ENCODE measurements around the gene EPHA2. TPM values are rescaled to one million over a fixed set of nuclear protein-coding genes. Genes with fewer than 3 reads are reported as not detected.

Gene EPHA2
- polyA plus RNA-seq, 1 experiment: 26.5 TPM

GRCh38 chr1:16195518-16195905 lies 39.6 kb upstream of the EPHA2 start:
- DNase-seq (ENCODE audit: low read depth): no peak
- POLR2A ChIA-PET: no interaction called here
- H3K4me3 ChIP-seq (ENCODE audit: low read depth, low read length): no peak overlapping the region

DNA sequence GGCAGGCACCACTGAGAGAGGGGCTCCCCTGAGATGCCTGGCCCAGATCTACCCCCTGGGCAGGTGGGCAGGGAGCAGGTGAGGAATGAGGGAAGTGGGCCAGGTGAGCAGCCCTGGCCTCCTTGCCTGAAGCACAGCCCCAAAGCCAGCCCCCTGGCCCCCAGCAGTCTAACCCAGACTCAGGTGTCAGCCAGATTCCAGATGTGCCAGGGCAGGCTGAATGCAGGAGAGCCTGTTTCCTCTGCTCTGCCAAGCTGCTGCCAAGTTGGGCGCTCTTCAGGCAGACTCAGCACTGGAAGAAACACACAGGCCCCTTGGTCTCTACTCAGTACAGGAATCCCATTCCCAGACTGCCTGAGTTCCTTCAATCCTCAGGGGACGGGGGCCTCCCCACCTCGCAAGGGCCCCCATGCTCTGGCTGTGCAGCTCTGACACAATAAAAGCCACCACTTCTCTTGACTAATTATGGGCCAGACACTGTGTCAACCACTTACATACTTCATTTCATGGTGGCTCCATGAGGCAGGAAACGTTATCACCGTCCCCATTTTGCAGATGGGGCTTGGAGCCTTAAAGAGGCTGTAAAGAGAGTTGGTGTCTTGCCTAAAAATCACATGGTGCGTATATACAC lies 36.2 kb upstream of the EPHA2 start:
- Histone ChIP-seq H3K4me3 (ENCODE audit: low read depth, low read length) (no peak overlapping the region), H3K36me3 (ENCODE audit: control insufficient read depth, insufficient read depth, low read length) (no peaks in the 10 kb centered on the region), H3K27me3 (ENCODE audit: control insufficient read depth, insufficient read depth, low read length) (no peaks in the 10 kb centered on the region)
- CTCF ChIA-PET: interaction anchor here (4.0 to 16.8 kb wide), 2 partner anchors 51 to 115 kb away, joined by 20 to 584 read pairs; partner anchors contain the start of gene FAM131C
- no peak for DNase-seq (ENCODE audit: low read depth)
- POLR2A ChIA-PET: no interaction called here
- TF ChIP-seq CTCF (IDR thresholded peaks at IDR 0.05; ENCODE audit: insufficient read depth, low read depth, low read length): no peak

More at GRCh38 chr1:16195518-16195905, 39.6 kb upstream of the EPHA2 start:
- Histone ChIP-seq H3K27me3 (ENCODE audit: control insufficient read depth, insufficient read depth, low read length) (no peaks in the 10 kb centered on the region), H3K36me3 (ENCODE audit: control insufficient read depth, insufficient read depth, low read length) (no peaks in the 10 kb centered on the region)
- CTCF ChIA-PET: interaction anchor here (0.6 to 1.2 kb wide), 5 partner anchors 10 to 366 kb away, joined by 3 read pairs; no protein-coding TSS in a partner anchor
- TF ChIP-seq CTCF (IDR thresholded peaks at IDR 0.05; ENCODE audit: insufficient read depth, low read depth, low read length): no peak

GRCh38 chr1:16191309-16191708 lies 35.4 kb upstream of the EPHA2 start:
- no peak for DNase-seq (ENCODE audit: low read depth)
- Histone ChIP-seq H3K4me3 (ENCODE audit: low read depth, low read length) (no peak overlapping the region), H3K36me3 (ENCODE audit: control insufficient read depth, insufficient read depth, low read length) (no peaks in the 10 kb centered on the region), H3K27me3 (ENCODE audit: control insufficient read depth, insufficient read depth, low read length) (no peaks in the 10 kb centered on the region)
- TF ChIP-seq CTCF (IDR thresholded peaks at IDR 0.05; ENCODE audit: insufficient read depth, low read depth, low read length): no peak
- POLR2A ChIA-PET: no interaction called here
- CTCF ChIA-PET: interaction anchor here (0.9 to 16.8 kb wide), 4 partner anchors 24 to 114 kb away, joined by 3 to 584 read pairs (median 17); partner anchors contain the start of gene FAM131C

DNA sequence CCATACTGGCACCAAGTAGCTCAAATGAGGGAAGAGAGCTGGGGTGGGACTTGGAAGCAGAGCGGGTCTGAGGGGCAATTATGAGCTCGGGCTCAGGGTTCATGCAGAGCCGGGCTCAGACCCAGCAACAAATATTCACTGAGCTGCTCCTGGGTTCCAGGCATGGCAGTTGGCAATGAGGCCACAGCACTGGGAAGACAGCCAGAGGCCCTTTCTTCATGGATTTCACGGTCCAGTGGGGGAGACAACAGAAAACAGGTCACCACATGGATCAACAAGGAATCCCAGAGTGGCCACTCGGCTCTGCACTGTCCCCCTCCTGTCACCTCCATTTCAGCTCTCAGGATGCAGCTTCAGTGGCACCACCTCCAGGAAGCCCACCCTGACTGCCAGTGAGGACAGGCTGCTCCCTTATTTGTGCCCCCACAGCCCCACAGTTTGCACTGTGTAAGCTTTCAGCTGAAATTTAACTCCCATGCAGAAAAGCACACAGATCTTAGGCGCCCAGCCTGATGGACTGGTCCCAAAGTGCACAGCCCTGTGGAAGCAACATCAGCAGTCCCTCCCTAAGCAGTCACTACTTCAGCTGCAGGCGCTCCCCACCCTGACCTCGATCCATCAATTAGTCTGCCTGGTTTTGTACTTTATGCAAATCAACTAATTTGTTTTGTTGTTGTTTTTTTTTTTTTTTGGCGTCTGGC lies 34.2 kb upstream of the EPHA2 start:
- H3K36me3 ChIP-seq (ENCODE audit: control insufficient read depth, insufficient read depth, low read length): no peaks in the 10 kb centered on the region
- no peak overlapping the region for H3K4me3 ChIP-seq (ENCODE audit: low read depth, low read length)
- no peak for DNase-seq (ENCODE audit: low read depth)
- TF ChIP-seq CTCF (IDR thresholded peaks at IDR 0.05; ENCODE audit: insufficient read depth, low read depth, low read length): no peak
- ChIA-PET POLR2A (interaction anchor here (0.7 kb wide), 1 partner anchor 27 kb away, joined by 3 read pairs; no protein-coding TSS in a partner anchor), CTCF (interaction anchor here (0.5 to 16.8 kb wide), 14 partner anchors 15 to 431 kb away, joined by 3 to 584 read pairs (median 4); partner anchors contain the start of gene FAM131C)
- no peaks in the 10 kb centered on the region for H3K27me3 ChIP-seq (ENCODE audit: control insufficient read depth, insufficient read depth, low read length)

- Histone ChIP-seq H3K27me3 (ENCODE audit: control insufficient read depth, insufficient read depth, low read length) (no peaks in the 10 kb centered on the region), H3K4me3 (ENCODE audit: low read depth, low read length) (no peak overlapping the region), H3K36me3 (ENCODE audit: control insufficient read depth, insufficient read depth, low read length) (no peaks in the 10 kb centered on the region)
- ChIA-PET POLR2A (no interaction called here), CTCF (interaction anchor here (1.0 to 16.8 kb wide), 14 partner anchors 12 to 182 kb away, joined by 3 to 584 read pairs (median 4); partner anchors contain the start of genes EPHA2 and FAM131C)
- TF ChIP-seq CTCF (IDR thresholded peaks at IDR 0.05; ENCODE audit: insufficient read depth, low read depth, low read length): no peak
- DNase-seq (ENCODE audit: low read depth): no peak
Measured at GRCh38 chr1:16189003-16189402, 33.1 kb upstream of the EPHA2 start.

Measured in BJ (cell line).